Lower leg skin (tissue), 3 donors: ENCODE data around the gene RAPGEF6.

Experiments used
- CTCF ChIP-seq, 3 donors: fragments of 450-650 bp; IDR thresholded peaks; one replicate each; pipeline ENCODE4 v1.5.1; 2016; ENCODE audit warnings: antibody characterized with exemption in 3 of 3, mild to moderate bottlenecking in 3 of 3, moderate library complexity in 2 of 3
- POLR2A ChIP-seq, 2 donors: fragments of 450-650 bp; IDR thresholded peaks; one replicate each; pipeline ENCODE4 v1.6.1; 2016 to 2017; ENCODE audit warnings: antibody characterized with exemption in 2 of 2, mild to moderate bottlenecking in 1 of 2, moderate library complexity in 1 of 2

- TF ChIP-seq POLR2A (IDR thresholded peaks at IDR 0.05) (no peak), CTCF (IDR thresholded peaks at IDR 0.05) (no peak)
Measured at GRCh38 chr5:131679911-131680310, 44.9 kb upstream of the RAPGEF6 start.
